PFSK-1 (cell line): Measurements from ENCODE around the gene FCN2.

Experiments
- FOXP2 ChIP-seq: optimal IDR thresholded peaks from 2 replicates; pipeline ENCODE3; 2011; ENCODE audit warnings: borderline replicate concordance, control low read depth, inconsistent platforms; ENCODE audit not compliant: insufficient read depth; ENCODE audit errors: extremely low read length, extremely low read depth
- POLR2AphosphoS5 ChIP-seq: IDR thresholded peaks from 2 replicates; pipeline ENCODE4 v1.6.1; 2012; ENCODE audit warnings: low read depth, mild to moderate bottlenecking, control low read depth, low read length, moderate library complexity
- SIN3A ChIP-seq: IDR thresholded peaks from 2 replicates; pipeline ENCODE4 v1.6.1; 2012; ENCODE audit warnings: mild to moderate bottlenecking, low read length, moderate library complexity, borderline replicate concordance; ENCODE audit not compliant: insufficient read depth
- TAF1 ChIP-seq: IDR thresholded peaks from 2 replicates; pipeline ENCODE4 v1.6.1; 2012; ENCODE audit warnings: low read length, control low read depth, borderline replicate concordance; ENCODE audit not compliant: insufficient read depth
- TF ChIP-seq, protein P1 (sequence below), 2 experiments: IDR thresholded peaks; 2 replicates each; pipeline versions ENCODE4 v1.6.1 to v1.8.0; 2011 to 2012; ENCODE audit warnings: low read depth in 2 of 2, low read length in 2 of 2, control low read depth in 1 of 2, inconsistent platforms in 1 of 2, mild to moderate bottlenecking in 1 of 2, moderate library complexity in 1 of 2; ENCODE audit not compliant: insufficient read depth in 1 of 2

The FCN2 gene

DNA sequence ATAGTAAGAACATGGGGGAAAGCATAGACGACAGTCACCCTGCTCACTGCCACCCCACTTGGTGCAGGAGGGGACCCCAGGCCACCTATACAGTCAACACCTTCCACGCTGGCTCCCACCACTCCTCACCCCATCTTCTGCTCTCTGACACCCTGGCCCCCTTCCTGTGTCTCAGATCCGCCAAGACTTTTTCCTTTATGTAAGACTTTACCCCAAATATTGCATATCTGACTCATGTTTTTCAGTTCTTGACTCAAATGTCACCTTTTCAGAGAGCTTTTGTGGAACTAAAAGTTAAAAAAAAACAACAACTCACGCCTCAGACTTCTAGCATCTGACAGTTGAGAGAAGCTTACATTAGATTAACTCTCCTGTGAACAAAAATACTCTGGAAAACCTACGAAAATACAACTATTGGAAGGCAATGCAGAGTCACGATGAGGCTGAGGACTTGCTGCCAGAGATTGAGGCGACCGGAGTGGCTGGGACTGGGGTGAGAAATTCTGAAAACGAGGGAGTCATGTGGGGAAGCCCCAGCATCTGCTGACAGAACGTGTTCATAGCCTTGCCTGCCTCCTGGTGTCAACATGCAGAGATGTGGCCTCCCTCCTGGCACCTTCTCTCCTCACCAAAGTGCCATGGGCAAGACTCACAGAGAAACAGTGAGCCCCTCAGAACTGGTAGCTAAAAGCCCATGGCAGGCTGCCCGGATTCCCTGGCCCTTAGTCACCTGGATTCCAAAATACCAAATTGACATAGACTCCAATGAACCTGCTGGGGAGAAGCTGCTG is 22.4 kb upstream of the FCN2 start:
- TF ChIP-seq FOXP2: no peak
- TF ChIP-seq POLR2AphosphoS5: no peak
- TF ChIP-seq, protein P1, sequence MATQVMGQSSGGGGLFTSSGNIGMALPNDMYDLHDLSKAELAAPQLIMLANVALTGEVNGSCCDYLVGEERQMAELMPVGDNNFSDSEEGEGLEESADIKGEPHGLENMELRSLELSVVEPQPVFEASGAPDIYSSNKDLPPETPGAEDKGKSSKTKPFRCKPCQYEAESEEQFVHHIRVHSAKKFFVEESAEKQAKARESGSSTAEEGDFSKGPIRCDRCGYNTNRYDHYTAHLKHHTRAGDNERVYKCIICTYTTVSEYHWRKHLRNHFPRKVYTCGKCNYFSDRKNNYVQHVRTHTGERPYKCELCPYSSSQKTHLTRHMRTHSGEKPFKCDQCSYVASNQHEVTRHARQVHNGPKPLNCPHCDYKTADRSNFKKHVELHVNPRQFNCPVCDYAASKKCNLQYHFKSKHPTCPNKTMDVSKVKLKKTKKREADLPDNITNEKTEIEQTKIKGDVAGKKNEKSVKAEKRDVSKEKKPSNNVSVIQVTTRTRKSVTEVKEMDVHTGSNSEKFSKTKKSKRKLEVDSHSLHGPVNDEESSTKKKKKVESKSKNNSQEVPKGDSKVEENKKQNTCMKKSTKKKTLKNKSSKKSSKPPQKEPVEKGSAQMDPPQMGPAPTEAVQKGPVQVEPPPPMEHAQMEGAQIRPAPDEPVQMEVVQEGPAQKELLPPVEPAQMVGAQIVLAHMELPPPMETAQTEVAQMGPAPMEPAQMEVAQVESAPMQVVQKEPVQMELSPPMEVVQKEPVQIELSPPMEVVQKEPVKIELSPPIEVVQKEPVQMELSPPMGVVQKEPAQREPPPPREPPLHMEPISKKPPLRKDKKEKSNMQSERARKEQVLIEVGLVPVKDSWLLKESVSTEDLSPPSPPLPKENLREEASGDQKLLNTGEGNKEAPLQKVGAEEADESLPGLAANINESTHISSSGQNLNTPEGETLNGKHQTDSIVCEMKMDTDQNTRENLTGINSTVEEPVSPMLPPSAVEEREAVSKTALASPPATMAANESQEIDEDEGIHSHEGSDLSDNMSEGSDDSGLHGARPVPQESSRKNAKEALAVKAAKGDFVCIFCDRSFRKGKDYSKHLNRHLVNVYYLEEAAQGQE (IDR thresholded peaks at IDR 0.05; ENCODE audit: insufficient read depth in 1 of 2, low read depth in 2 of 2, low read length in 2 of 2): no peak
- TF ChIP-seq TAF1: no peak
- TF ChIP-seq SIN3A: no peak

DNA sequence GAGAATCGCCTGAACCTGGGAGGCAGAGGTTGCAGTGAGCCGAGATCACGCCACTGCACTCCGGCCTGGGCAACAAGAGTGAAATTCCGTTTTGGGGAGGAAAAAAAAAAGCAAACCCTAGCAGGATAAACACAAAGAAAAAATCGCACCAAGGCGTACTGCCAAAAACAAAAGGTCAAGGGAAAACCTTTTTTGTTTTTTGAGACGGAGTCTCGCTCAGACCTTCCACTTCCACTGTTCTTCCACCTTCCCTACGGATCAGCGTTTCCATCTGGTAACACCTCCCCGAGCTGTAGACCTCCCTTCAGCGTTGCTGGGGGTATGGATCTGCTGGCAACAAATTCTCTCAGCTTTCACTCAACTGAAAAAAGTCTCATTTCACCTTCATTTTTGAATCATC is 20.1 kb upstream of the FCN2 start:
- TF ChIP-seq FOXP2: no peak
- no peak for TF ChIP-seq SIN3A
- no peak for TF ChIP-seq TAF1
- TF ChIP-seq, protein P1 (IDR thresholded peaks at IDR 0.05; ENCODE audit: insufficient read depth in 1 of 2, low read depth in 2 of 2, low read length in 2 of 2): no peak
- no peak for TF ChIP-seq POLR2AphosphoS5

DNA sequence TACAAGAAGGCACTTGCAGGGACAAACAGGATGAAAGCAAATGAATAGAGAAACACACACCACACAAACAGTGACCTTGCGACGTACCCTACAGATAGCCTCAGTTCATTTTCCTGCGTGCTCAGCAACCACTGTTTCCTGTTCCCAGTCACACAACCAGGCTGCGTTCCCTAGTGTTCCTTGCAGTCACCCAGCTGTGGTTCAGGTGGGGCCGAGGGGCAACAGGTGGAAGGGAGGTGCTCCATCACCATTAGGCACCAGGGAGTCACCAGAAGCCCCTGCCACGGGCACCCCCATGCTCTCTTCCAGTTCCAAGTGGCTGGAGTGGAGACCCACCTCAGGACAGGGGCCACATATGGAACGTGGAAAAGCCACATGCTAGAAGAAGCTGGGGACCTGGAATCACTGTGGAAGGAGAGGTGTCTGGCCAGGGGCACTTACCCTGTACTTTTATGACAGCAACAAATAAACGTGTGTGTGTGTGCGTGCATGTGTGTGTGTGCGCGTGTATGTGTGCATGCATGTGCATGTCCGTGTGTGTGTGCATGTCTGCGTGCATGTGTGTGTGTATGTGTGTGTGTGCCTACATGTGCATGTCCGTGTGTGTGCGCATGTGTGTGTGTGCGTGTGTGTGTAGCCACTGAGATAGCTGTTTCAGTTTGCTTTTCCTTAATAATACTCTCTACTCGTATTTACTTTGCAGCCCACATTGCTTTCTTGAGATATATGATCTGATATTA is 18.8 kb upstream of the FCN2 start:
- no peak for TF ChIP-seq FOXP2
- TF ChIP-seq, protein P1 (IDR thresholded peaks at IDR 0.05; ENCODE audit: insufficient read depth in 1 of 2, low read depth in 2 of 2, low read length in 2 of 2): no peak
- no peak for TF ChIP-seq POLR2AphosphoS5
- TF ChIP-seq SIN3A: no peak
- no peak for TF ChIP-seq TAF1

DNA sequence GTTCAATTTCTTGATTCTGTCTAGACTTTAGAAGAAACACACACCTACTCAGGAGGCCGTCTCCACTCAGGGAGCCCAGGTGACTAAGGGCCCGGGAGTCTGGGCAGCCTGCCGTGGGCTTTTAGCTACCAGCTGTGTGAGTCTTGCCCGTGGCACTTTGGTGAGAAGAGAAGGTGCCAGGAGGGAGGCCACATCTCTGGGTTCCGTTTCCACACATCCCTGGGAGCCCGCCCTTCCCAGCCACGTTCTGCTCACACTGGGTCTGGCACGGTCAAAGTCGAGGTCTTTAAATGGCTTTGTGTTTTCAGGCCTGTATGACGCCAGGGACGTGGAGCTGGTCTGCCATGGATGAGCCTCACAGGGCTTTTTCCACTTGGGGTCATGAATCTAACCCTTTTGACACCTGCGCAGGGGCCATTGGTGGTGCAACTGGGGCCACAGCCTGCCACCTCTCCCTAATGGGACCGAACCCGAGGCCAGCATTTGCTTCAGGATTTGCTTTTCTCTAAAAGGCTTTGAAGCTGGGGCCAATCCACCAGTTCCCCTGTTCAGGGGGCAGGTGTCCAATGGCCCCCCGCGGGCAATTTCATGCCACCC is 17.2 kb upstream of the FCN2 start:
- TF ChIP-seq SIN3A (no peak), TAF1 (no peak), FOXP2 (no peak), POLR2AphosphoS5 (no peak)
- TF ChIP-seq, protein P1 (IDR thresholded peaks at IDR 0.05; ENCODE audit: insufficient read depth in 1 of 2, low read depth in 2 of 2, low read length in 2 of 2): no peak
